ENCODE measurements around the gene FGD3. TPM values are rescaled to one million over a fixed set of nuclear protein-coding genes. Genes with fewer than 3 reads are reported as not detected.

Gene FGD3
- total RNA-seq, 1 donor from 2014 or later = not detected

GRCh38 chr9:93059011-93059714 is 111.8 kb downstream of the FGD3 start:
- Mint-ChIP-seq H3K4me1 (ENCODE audit: unreplicated experiment) (peaks cover 5% of the 10 kb centered on the region), H3K27me3 (ENCODE audit: unreplicated experiment) (peaks cover 15% of the 10 kb centered on the region), H3K27ac (ENCODE audit: unreplicated experiment) (no peak overlapping the region), H3K4me3 (ENCODE audit: unreplicated experiment) (no peak overlapping the region), H3K9me3 (ENCODE audit: unreplicated experiment) (no peaks in the 10 kb centered on the region), H3K36me3 (ENCODE audit: unreplicated experiment) (no peaks in the 10 kb centered on the region)
- TF ChIP-seq, protein P1, sequence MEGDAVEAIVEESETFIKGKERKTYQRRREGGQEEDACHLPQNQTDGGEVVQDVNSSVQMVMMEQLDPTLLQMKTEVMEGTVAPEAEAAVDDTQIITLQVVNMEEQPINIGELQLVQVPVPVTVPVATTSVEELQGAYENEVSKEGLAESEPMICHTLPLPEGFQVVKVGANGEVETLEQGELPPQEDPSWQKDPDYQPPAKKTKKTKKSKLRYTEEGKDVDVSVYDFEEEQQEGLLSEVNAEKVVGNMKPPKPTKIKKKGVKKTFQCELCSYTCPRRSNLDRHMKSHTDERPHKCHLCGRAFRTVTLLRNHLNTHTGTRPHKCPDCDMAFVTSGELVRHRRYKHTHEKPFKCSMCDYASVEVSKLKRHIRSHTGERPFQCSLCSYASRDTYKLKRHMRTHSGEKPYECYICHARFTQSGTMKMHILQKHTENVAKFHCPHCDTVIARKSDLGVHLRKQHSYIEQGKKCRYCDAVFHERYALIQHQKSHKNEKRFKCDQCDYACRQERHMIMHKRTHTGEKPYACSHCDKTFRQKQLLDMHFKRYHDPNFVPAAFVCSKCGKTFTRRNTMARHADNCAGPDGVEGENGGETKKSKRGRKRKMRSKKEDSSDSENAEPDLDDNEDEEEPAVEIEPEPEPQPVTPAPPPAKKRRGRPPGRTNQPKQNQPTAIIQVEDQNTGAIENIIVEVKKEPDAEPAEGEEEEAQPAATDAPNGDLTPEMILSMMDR (IDR thresholded peaks at IDR 0.05) = no peak
- DNase-seq (ENCODE audit: extremely low spot score, unreplicated experiment) = no peak

DNA sequence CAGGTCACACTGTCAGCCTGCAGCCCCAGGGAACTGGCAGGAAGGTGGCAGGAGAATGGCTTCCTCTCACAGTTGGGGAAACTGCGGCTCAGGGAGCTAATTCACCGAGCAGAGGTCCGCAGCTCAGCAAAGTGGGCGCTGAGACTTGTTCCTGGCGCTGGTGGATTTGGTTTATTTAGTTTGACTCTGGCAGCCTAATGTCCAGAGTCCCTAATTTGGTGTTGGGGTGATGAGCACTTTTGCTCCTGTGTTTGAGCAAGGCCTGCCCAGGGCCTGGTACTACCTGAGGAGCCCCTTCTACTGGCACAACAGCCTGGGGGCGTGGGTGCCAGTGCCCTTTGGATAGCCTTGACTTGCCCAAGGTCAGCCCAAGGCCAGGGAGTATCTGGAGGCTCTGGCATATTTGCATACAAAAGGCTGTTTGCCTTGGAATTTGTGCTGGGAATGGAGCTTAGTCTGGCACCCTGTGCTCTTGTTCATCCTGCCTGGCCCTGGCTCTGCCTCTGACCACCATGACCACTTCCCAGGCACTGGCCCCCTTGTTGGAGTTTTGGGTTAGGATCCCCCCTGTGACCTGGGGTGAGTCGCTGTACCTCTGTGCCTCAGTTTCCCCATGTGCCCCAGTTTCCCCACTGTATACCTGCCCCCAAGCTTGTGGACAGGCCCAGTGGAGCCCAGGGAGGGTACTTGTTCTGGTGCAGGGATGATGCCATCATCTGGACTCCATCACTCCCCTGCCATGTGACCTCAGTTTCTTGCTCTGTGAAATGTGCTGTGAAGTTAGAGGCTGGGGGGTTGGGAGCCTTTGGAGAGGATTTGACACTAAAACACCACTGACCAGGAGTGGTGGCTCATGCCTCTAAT is 112.6 kb downstream of the FGD3 start:
- TF ChIP-seq, protein P1 (IDR thresholded peaks at IDR 0.05) = no peak
- DNase-seq (ENCODE audit: extremely low spot score, unreplicated experiment) = no peak
- Mint-ChIP-seq H3K27me3 (ENCODE audit: unreplicated experiment) (peaks cover 17% of the 10 kb centered on the region), H3K27ac (ENCODE audit: unreplicated experiment) (no peak overlapping the region), H3K4me3 (ENCODE audit: unreplicated experiment) (no peak overlapping the region), H3K36me3 (ENCODE audit: unreplicated experiment) (no peaks in the 10 kb centered on the region), H3K9me3 (ENCODE audit: unreplicated experiment) (no peaks in the 10 kb centered on the region), H3K4me1 (ENCODE audit: unreplicated experiment) (peaks cover 5% of the 10 kb centered on the region)

- DNase-seq (ENCODE audit: extremely low spot score, unreplicated experiment) = no peak
- Mint-ChIP-seq H3K27me3 (ENCODE audit: unreplicated experiment) (peaks cover 20% of the 10 kb centered on the region), H3K9me3 (ENCODE audit: unreplicated experiment) (no peaks in the 10 kb centered on the region), H3K4me1 (ENCODE audit: unreplicated experiment) (peaks cover 5% of the 10 kb centered on the region), H3K27ac (ENCODE audit: unreplicated experiment) (no peak overlapping the region), H3K4me3 (ENCODE audit: unreplicated experiment) (no peak overlapping the region), H3K36me3 (ENCODE audit: unreplicated experiment) (no peaks in the 10 kb centered on the region)
- TF ChIP-seq, protein P1 (IDR thresholded peaks at IDR 0.05) = no peak
These were observed 113.5 kb downstream of the FGD3 start for GRCh38 chr9:93060746-93061259.

DNA sequence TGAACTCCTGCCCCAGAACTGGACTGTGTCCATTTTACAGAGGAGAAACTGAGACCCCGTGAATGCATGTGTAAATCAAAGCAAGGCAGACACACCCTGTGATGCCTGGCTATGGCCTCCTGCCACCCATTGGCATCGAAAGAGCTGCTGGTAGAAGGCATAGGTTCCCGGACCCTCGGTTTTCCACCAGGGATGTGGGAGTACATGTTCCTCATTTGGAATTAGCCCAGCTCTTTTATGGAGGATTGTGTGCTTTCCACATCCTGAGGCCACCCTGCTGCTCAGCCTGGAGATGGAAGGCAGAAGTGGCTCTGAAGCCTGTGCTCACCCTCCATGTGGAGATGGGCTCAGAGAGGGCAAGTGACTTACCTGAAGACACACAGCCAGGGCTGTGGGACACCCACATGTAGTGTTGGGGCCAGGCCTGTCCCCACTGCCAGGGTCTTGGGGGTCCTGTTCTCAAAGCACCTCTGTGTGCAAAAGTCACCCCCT is 114.0 kb downstream of the FGD3 start:
- Mint-ChIP-seq H3K36me3 (ENCODE audit: unreplicated experiment) (no peaks in the 10 kb centered on the region), H3K27me3 (ENCODE audit: unreplicated experiment) (peaks cover 23% of the 10 kb centered on the region), H3K4me1 (ENCODE audit: unreplicated experiment) (peaks cover 5% of the 10 kb centered on the region), H3K4me3 (ENCODE audit: unreplicated experiment) (no peak overlapping the region), H3K9me3 (ENCODE audit: unreplicated experiment) (no peaks in the 10 kb centered on the region), H3K27ac (ENCODE audit: unreplicated experiment) (no peak overlapping the region)
- TF ChIP-seq, protein P1 (IDR thresholded peaks at IDR 0.05) = no peak
- no peak for DNase-seq (ENCODE audit: extremely low spot score, unreplicated experiment)
